Left ventricle myocardium inferior (tissue), 1 donor: Measurements from ENCODE around the gene DOCK9. TPM values are rescaled to one million over a fixed set of nuclear protein-coding genes. Genes with fewer than 3 reads are reported as not detected.

Experiments used
- DNase-seq: peaks from one replicate; pipeline ENCODE4 v3.0.0-alpha.2; 2020
- H3K27ac ChIP-seq: fragments of 200-600 bp; replicated peaks from 2 replicates; pipeline ENCODE4 v1.8.0; 2021
- H3K27me3 ChIP-seq: fragments of 200-600 bp; 2 replicates; pipeline ENCODE4 v1.8.0; 2021; ENCODE audit warnings: low read depth
- H3K36me3 ChIP-seq: fragments of 200-600 bp; 2 replicates; pipeline ENCODE4 v1.8.0; 2021
- H3K4me1 ChIP-seq: fragments of 200-600 bp; 2 replicates; pipeline ENCODE4 v1.8.0; 2021
- H3K4me3 ChIP-seq: fragments of 200-600 bp; 2 replicates; pipeline ENCODE4 v1.8.0; 2021; ENCODE audit warnings: mild to moderate bottlenecking, moderate library complexity
- H3K9me3 ChIP-seq: fragments of 200-600 bp; replicated peaks from 2 replicates; pipeline ENCODE4 v1.8.0; 2021
- CTCF ChIP-seq: fragments of 200-600 bp; IDR thresholded peaks from 2 replicates; pipeline ENCODE4 v1.8.0; 2021; ENCODE audit warnings: antibody characterized with exemption, mild to moderate bottlenecking, borderline replicate concordance
- intact Hi-C: fragments of 100-400 bp; cut with micrococcal nuclease; formaldehyde crosslinking; loops from one replicate; pipeline ENCODE4 v1.11.0; 2022
- total RNA-seq: library from RNA; stranded (reverse); fragmentation: NEBNext Ultra II Directional; extraction: Animal tissue kit (Norgen Biotek cat#: 25700); gene quantifications from one replicate; pipeline ENCODE4 v1.2.1, GENCODE V29; 2021
- donor health status: DM: no; HTN: yes; CAD: no; lungs with severe emphysema.

DOCK9 gene
- total RNA-seq, 1 donor from 2014 or later = 36.8 TPM

GRCh38 chr13:98906746-98907502 is 70.9 kb downstream of the DOCK9 start:
- Histone ChIP-seq H3K36me3 (peaks cover 19% of the 10 kb centered on the region), H3K27ac (no peak overlapping the region), H3K9me3 (no peaks in the 10 kb centered on the region), H3K4me1 (peaks cover 25% of the 10 kb centered on the region), H3K27me3 (no peaks in the 10 kb centered on the region), H3K4me3 (no peak overlapping the region)
- DNase-seq = no peak
- intact Hi-C loops = loop anchor here (10.0 kb wide), 1 partner anchor 128 kb away; no protein-coding TSS in a partner anchor
- TF ChIP-seq CTCF = no peak

GRCh38 chr13:98905199-98905598 is 72.7 kb downstream of the DOCK9 start:
- H3K9me3 ChIP-seq = no peaks in the 10 kb centered on the region
- no peaks in the 10 kb centered on the region for H3K27me3 ChIP-seq
- DNase-seq = no peak
- no peak for TF ChIP-seq CTCF
- no peak overlapping the region for H3K4me3 ChIP-seq
- peaks cover 13% of the 10 kb centered on the region for H3K4me1 ChIP-seq
- intact Hi-C loops = loop anchor here (10.0 kb wide), 1 partner anchor 130 kb away; no protein-coding TSS in a partner anchor
- peaks cover 36% of the 10 kb centered on the region for H3K36me3 ChIP-seq
- H3K27ac ChIP-seq = no peak overlapping the region

GRCh38 chr13:98900442-98900841 is 77.4 kb downstream of the DOCK9 start:
- Histone ChIP-seq H3K27me3 (no peaks in the 10 kb centered on the region), H3K9me3 (no peaks in the 10 kb centered on the region), H3K27ac (no peak overlapping the region), H3K4me1 (peaks cover 5% of the 10 kb centered on the region), H3K4me3 (no peak overlapping the region), H3K36me3 (peaks cover 65% of the 10 kb centered on the region)
- intact Hi-C loops = loop anchor here (10.0 kb wide), 1 partner anchor 134 kb away; no protein-coding TSS in a partner anchor
- DNase-seq = no peak
- no peak for TF ChIP-seq CTCF

GRCh38 chr13:98897706-98898105 is 80.2 kb downstream of the DOCK9 start:
- Histone ChIP-seq H3K9me3 (no peaks in the 10 kb centered on the region), H3K27me3 (no peaks in the 10 kb centered on the region), H3K27ac (no peak overlapping the region), H3K4me1 (peaks cover 19% of the 10 kb centered on the region), H3K36me3 (peaks cover 79% of the 10 kb centered on the region), H3K4me3 (no peak overlapping the region)
- TF ChIP-seq CTCF = no peak
- intact Hi-C loops = no loop called here
- DNase-seq = no peak

GRCh38 chr13:98896868-98897144 is 81.1 kb downstream of the DOCK9 start:
- Histone ChIP-seq H3K4me1 (peaks cover 24% of the 10 kb centered on the region), H3K27ac (peak overlapping the region; percentile 1), H3K27me3 (no peaks in the 10 kb centered on the region), H3K36me3 (peaks cover 76% of the 10 kb centered on the region), H3K9me3 (no peaks in the 10 kb centered on the region), H3K4me3 (no peak overlapping the region)
- no peak for DNase-seq
- no peak for TF ChIP-seq CTCF
- intact Hi-C loops = no loop called here
